ENCODE data around the gene INPP5K.
"Not testable (repeated sequence)": the region's sequence is repeated elsewhere in the genome, so short reads cannot be mapped to it uniquely, and the experiment has no call there.

Gene INPP5K

GRCh38 chr17:1511290-1511689, 5.1 kb downstream of the INPP5K start:
- H3K27ac ChIP-seq = no peak overlapping the region
- TF ChIP-seq CTCF (conservative IDR thresholded peaks at IDR 0.05) = no peak

- H3K27ac ChIP-seq = no peak overlapping the region
- TF ChIP-seq CTCF (conservative IDR thresholded peaks at IDR 0.05) = no peak
These were observed 7.0 kb downstream of the INPP5K start for GRCh38 chr17:1509290-1509881.

- H3K27ac ChIP-seq = not testable (repeated sequence)
These were observed 7.7 kb downstream of the INPP5K start for GRCh38 chr17:1508709-1509108.

- no peak overlapping the region for H3K27ac ChIP-seq
- TF ChIP-seq CTCF (conservative IDR thresholded peaks at IDR 0.05) = no peak
These were observed 9.7 kb downstream of the INPP5K start for GRCh38 chr17:1506649-1507267.

GRCh38 chr17:1505586-1505985, 10.8 kb downstream of the INPP5K start:
- H3K27ac ChIP-seq = peak overlapping the region; percentile 67
- no peak for TF ChIP-seq CTCF (conservative IDR thresholded peaks at IDR 0.05)

GRCh38 chr17:1504866-1505265, 11.5 kb downstream of the INPP5K start:
- peak overlapping the region; percentile 67 for H3K27ac ChIP-seq
- TF ChIP-seq CTCF (conservative IDR thresholded peaks at IDR 0.05) = no peak

GRCh38 chr17:1503699-1504098, 12.7 kb downstream of the INPP5K start:
- H3K27ac ChIP-seq = peak overlapping the region; percentile 67
- TF ChIP-seq CTCF (conservative IDR thresholded peaks at IDR 0.05) = no peak

- no peak for TF ChIP-seq CTCF (conservative IDR thresholded peaks at IDR 0.05)
- no peak overlapping the region for H3K27ac ChIP-seq
These were observed 17.5 kb downstream of the INPP5K start for GRCh38 chr17:1498869-1499268.

Data from VCaP (cell line).